ENCODE results near the gene AMN. TPM values are rescaled to one million over a fixed set of nuclear protein-coding genes. Genes with fewer than 3 reads are reported as not detected.

The AMN gene
- total and polyA plus RNA-seq, 4 donors = 2.1 to 51.2 (median 8.6) TPM

DNA sequence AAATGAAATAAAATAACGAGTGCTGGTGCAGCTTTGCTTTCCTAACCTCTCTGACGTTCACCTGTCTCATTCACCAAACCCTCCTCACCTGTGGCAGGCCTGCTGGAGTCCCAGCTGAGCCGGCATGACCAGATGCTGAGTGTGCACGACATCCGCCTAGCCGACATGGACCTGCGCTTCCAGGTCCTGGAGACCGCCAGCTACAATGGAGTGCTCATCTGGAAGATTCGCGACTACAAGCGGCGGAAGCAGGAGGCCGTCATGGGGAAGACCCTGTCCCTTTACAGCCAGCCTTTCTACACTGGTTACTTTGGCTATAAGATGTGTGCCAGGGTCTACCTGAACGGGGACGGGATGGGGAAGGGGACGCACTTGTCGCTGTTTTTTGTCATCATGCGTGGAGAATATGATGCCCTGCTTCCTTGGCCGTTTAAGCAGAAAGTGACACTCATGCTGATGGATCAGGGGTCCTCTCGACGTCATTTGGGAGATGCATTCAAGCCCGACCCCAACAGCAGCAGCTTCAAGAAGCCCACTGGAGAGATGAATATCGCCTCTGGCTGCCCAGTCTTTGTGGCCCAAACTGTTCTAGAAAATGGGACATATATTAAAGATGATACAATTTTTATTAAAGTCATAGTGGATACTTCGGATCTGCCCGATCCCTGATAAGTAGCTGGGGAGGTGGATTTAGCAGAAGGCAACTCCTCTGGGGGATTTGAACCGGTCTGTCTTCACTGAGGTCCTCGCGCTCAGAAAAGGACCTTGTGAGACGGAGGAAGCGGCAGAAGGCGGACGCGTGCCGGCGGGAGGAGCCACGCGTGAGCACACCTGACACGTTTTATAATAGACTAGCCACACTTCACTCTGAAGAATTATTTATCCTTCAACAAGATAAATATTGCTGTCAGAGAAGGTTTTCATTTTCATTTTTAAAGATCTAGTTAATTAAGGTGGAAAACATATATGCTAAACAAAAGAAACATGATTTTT is 17.1 kb upstream of the AMN start (continued):
- TF ChIP-seq TAF1 (conservative IDR thresholded peaks at IDR 0.05) (no peak), SP1 (IDR thresholded peaks at IDR 0.05) (no peak)

DNA sequence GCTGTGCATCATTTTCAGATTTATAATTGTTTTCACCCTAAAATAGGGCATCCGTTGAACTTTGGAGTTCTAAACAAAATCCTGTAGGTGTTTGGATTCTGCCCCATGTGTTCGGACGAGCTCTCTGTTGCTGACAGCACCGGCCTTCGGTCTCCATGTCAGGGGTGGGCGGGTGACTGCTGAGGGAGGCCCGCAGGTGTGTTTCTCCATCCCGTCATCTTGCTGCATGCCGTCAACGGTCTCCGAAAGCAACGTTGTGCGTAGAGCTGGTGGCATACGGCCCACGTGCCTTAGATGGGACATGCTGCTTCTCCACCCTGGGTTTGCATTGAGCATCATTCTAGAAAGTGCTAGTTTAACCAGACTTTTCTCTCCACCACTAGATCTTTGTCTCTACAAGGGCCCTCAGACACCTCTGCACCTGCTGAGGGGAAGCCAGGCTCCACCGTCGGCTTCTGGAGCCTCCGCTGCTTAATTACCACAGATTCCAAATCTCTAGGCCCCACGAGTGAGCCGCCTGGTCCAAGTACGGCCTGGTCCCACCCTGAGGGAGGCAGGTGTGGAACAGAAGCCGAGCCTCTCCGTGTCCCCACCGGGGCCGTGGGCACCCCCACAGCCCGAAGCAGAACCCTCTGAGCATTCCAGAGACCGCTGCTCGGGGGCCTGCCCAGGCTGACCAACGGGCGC is 15.7 kb upstream of the AMN start:
- Histone ChIP-seq H3K27me3 (ENCODE audit: control insufficient read depth in 4 of 4, insufficient read depth in 4 of 4, low read length in 3 of 4) (no peaks in the 10 kb centered on the region), H3K9ac (ENCODE audit: low read depth in 1 of 2, low read length in 2 of 2) (no peak overlapping the region), H3K36me3 (ENCODE audit: control insufficient read depth in 4 of 4, insufficient read depth in 3 of 4, low read depth in 1 of 4, low read length in 3 of 4) (peaks cover 0 to 26% (median 3%) of the 10 kb centered on the region in 4 donors), H3K9me3 (ENCODE audit: control insufficient read depth in 4 of 4, low read length in 3 of 4) (no peaks in the 10 kb centered on the region), H3K4me3 (ENCODE audit: low read depth in 1 of 3, low read length in 3 of 3) (no peak overlapping the region), H3K4me1 (ENCODE audit: control insufficient read depth in 4 of 4, insufficient read depth in 4 of 4, low read length in 3 of 4) (no peaks in the 10 kb centered on the region), H3K27ac (ENCODE audit: low read depth in 1 of 2, low read length in 2 of 2) (no peak overlapping the region)
- DNase-seq (ENCODE audit: low spot score) = no peak
- TF ChIP-seq, protein P1, sequence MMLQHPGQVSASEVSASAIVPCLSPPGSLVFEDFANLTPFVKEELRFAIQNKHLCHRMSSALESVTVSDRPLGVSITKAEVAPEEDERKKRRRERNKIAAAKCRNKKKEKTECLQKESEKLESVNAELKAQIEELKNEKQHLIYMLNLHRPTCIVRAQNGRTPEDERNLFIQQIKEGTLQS (IDR thresholded peaks at IDR 0.05) = no peak
- TF ChIP-seq YY1 (IDR thresholded peaks at IDR 0.05) (no peak), HNF4A (conservative IDR thresholded peaks at IDR 0.05) (no peak), FOXA1 (IDR thresholded peaks at IDR 0.05) (no peak), JUND (IDR thresholded peaks at IDR 0.05) (no peak), TAF1 (conservative IDR thresholded peaks at IDR 0.05) (no peak), FOXA2 (IDR thresholded peaks at IDR 0.05) (no peak), EGR1 (IDR thresholded peaks at IDR 0.05; ENCODE audit: low read depth in 2 of 2) (no peak), RAD21 (IDR thresholded peaks at IDR 0.05) (no peak), GABPA (IDR thresholded peaks at IDR 0.05 in 1 of 2, conservative IDR thresholded peaks at IDR 0.05 in 1 of 2) (no peak), SP1 (IDR thresholded peaks at IDR 0.05) (no peak), NR2F2 (IDR thresholded peaks at IDR 0.05) (no peak), HNF4G (IDR thresholded peaks at IDR 0.05) (no peak), RXRA (IDR thresholded peaks at IDR 0.05) (no peak)
- TF ChIP-seq, protein P2, sequence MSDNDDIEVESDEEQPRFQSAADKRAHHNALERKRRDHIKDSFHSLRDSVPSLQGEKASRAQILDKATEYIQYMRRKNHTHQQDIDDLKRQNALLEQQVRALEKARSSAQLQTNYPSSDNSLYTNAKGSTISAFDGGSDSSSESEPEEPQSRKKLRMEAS (IDR thresholded peaks at IDR 0.05) = no peak
- TF ChIP-seq, protein P3, sequence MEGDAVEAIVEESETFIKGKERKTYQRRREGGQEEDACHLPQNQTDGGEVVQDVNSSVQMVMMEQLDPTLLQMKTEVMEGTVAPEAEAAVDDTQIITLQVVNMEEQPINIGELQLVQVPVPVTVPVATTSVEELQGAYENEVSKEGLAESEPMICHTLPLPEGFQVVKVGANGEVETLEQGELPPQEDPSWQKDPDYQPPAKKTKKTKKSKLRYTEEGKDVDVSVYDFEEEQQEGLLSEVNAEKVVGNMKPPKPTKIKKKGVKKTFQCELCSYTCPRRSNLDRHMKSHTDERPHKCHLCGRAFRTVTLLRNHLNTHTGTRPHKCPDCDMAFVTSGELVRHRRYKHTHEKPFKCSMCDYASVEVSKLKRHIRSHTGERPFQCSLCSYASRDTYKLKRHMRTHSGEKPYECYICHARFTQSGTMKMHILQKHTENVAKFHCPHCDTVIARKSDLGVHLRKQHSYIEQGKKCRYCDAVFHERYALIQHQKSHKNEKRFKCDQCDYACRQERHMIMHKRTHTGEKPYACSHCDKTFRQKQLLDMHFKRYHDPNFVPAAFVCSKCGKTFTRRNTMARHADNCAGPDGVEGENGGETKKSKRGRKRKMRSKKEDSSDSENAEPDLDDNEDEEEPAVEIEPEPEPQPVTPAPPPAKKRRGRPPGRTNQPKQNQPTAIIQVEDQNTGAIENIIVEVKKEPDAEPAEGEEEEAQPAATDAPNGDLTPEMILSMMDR (IDR thresholded peaks at IDR 0.05; ENCODE audit: low read depth, low read length, missing input control) = no peak
- TF ChIP-seq, protein P4, sequence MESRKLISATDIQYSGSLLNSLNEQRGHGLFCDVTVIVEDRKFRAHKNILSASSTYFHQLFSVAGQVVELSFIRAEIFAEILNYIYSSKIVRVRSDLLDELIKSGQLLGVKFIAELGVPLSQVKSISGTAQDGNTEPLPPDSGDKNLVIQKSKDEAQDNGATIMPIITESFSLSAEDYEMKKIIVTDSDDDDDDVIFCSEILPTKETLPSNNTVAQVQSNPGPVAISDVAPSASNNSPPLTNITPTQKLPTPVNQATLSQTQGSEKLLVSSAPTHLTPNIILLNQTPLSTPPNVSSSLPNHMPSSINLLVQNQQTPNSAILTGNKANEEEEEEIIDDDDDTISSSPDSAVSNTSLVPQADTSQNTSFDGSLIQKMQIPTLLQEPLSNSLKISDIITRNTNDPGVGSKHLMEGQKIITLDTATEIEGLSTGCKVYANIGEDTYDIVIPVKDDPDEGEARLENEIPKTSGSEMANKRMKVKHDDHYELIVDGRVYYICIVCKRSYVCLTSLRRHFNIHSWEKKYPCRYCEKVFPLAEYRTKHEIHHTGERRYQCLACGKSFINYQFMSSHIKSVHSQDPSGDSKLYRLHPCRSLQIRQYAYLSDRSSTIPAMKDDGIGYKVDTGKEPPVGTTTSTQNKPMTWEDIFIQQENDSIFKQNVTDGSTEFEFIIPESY (IDR thresholded peaks at IDR 0.05) = no peak
- TF ChIP-seq, protein P5, sequence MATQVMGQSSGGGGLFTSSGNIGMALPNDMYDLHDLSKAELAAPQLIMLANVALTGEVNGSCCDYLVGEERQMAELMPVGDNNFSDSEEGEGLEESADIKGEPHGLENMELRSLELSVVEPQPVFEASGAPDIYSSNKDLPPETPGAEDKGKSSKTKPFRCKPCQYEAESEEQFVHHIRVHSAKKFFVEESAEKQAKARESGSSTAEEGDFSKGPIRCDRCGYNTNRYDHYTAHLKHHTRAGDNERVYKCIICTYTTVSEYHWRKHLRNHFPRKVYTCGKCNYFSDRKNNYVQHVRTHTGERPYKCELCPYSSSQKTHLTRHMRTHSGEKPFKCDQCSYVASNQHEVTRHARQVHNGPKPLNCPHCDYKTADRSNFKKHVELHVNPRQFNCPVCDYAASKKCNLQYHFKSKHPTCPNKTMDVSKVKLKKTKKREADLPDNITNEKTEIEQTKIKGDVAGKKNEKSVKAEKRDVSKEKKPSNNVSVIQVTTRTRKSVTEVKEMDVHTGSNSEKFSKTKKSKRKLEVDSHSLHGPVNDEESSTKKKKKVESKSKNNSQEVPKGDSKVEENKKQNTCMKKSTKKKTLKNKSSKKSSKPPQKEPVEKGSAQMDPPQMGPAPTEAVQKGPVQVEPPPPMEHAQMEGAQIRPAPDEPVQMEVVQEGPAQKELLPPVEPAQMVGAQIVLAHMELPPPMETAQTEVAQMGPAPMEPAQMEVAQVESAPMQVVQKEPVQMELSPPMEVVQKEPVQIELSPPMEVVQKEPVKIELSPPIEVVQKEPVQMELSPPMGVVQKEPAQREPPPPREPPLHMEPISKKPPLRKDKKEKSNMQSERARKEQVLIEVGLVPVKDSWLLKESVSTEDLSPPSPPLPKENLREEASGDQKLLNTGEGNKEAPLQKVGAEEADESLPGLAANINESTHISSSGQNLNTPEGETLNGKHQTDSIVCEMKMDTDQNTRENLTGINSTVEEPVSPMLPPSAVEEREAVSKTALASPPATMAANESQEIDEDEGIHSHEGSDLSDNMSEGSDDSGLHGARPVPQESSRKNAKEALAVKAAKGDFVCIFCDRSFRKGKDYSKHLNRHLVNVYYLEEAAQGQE (IDR thresholded peaks at IDR 0.05) = no peak
- WGBS = 97% methylated on average over 30 of the region's 30 CpGs

Measured in liver (tissue), 9 donors.